ENCODE results near the gene ZMYM4. TPM values are rescaled to one million over a fixed set of nuclear protein-coding genes. Genes with fewer than 3 reads are reported as not detected.
"Not testable (repeated sequence)": the region's sequence is repeated elsewhere in the genome, so short reads cannot be mapped to it uniquely, and the experiment has no call there.

Gene ZMYM4
- total RNA-seq, 1 experiment from 2014 or later = 38.8 TPM

- H3K27ac ChIP-seq = no peak overlapping the region
- no peaks in the 10 kb centered on the region; the same call in 1 of the 2 replicates for H3K36me3 ChIP-seq
- no peaks in the 10 kb centered on the region for H3K9me3 ChIP-seq (replicated peaks)
- H3K27me3 ChIP-seq (replicated peaks) = no peaks in the 10 kb centered on the region
- no peak overlapping the region for H3K4me3 ChIP-seq
- no peaks in the 10 kb centered on the region for H3K4me1 ChIP-seq (replicated peaks)
- DNase-seq (ENCODE audit: low read depth in 1 of 2, low spot score in 2 of 2) = no peak
Observed at GRCh38 chr1:35320937-35321336, 52.4 kb downstream of the ZMYM4 start.

GRCh38 chr1:35324486-35324885 lies 56.0 kb downstream of the ZMYM4 start:
- no peak overlapping the region for H3K4me3 ChIP-seq
- DNase-seq (ENCODE audit: low read depth in 1 of 2, low spot score in 2 of 2) = no peak
- no peaks in the 10 kb centered on the region for H3K4me1 ChIP-seq (replicated peaks)
- H3K27ac ChIP-seq = no peak overlapping the region
- no peaks in the 10 kb centered on the region for H3K27me3 ChIP-seq (replicated peaks)
- H3K9me3 ChIP-seq (replicated peaks) = no peaks in the 10 kb centered on the region
- H3K36me3 ChIP-seq = peaks cover 10% of the 10 kb centered on the region; the same call in 1 of the 2 replicates

- Histone ChIP-seq H3K4me3 (no peak overlapping the region), H3K36me3 (peaks cover 10% of the 10 kb centered on the region; the same call in 1 of the 2 replicates), H3K27me3 (replicated peaks) (no peaks in the 10 kb centered on the region), H3K4me1 (replicated peaks) (no peaks in the 10 kb centered on the region), H3K27ac (no peak overlapping the region), H3K9me3 (replicated peaks) (no peaks in the 10 kb centered on the region)
- DNase-seq (ENCODE audit: low read depth in 1 of 2, low spot score in 2 of 2) = no peak
Observed at GRCh38 chr1:35326246-35326866, 57.8 kb downstream of the ZMYM4 start.

- not testable (repeated sequence) for DNase-seq (ENCODE audit: low read depth in 1 of 2, low spot score in 2 of 2)
Observed at GRCh38 chr1:35331618-35332017, 63.1 kb downstream of the ZMYM4 start.

GRCh38 chr1:35334485-35334884 lies 66.0 kb downstream of the ZMYM4 start:
- H3K36me3 ChIP-seq = peaks cover 15% of the 10 kb centered on the region
- H3K27me3 ChIP-seq (replicated peaks) = no peaks in the 10 kb centered on the region
- H3K4me3 ChIP-seq = no peak overlapping the region
- H3K4me1 ChIP-seq (replicated peaks) = no peaks in the 10 kb centered on the region
- H3K9me3 ChIP-seq (replicated peaks) = no peaks in the 10 kb centered on the region
- H3K27ac ChIP-seq = no peak overlapping the region
- DNase-seq (ENCODE audit: low read depth in 1 of 2, low spot score in 2 of 2) = no peak

More at GRCh38 chr1:35331618-35332017, 63.1 kb downstream of the ZMYM4 start:
- H3K27me3 ChIP-seq (replicated peaks); H3K4me3 ChIP-seq; H3K9me3 ChIP-seq (replicated peaks); H3K4me1 ChIP-seq (replicated peaks); H3K27ac ChIP-seq: not testable (repeated sequence)
- H3K36me3 ChIP-seq = peaks cover 13% of the 10 kb centered on the region

GRCh38 chr1:35340519-35340918 lies 72.0 kb downstream of the ZMYM4 start:
- Histone ChIP-seq H3K36me3 (peaks cover 15% of the 10 kb centered on the region), H3K27ac (no peak overlapping the region), H3K27me3 (replicated peaks) (no peaks in the 10 kb centered on the region), H3K4me3 (no peak overlapping the region), H3K4me1 (replicated peaks) (no peaks in the 10 kb centered on the region), H3K9me3 (replicated peaks) (no peaks in the 10 kb centered on the region)
- DNase-seq (ENCODE audit: low read depth in 1 of 2, low spot score in 2 of 2) = no peak

- Histone ChIP-seq H3K9me3 (replicated peaks) (no peaks in the 10 kb centered on the region), H3K4me3 (no peak overlapping the region), H3K4me1 (replicated peaks) (no peaks in the 10 kb centered on the region), H3K36me3 (no peaks in the 10 kb centered on the region), H3K27ac (no peak overlapping the region), H3K27me3 (replicated peaks) (no peaks in the 10 kb centered on the region)
- DNase-seq (ENCODE audit: low read depth in 1 of 2, low spot score in 2 of 2) = no peak
Observed at GRCh38 chr1:35345439-35345981, 77.0 kb downstream of the ZMYM4 start.

GRCh38 chr1:35350872-35351271 lies 82.4 kb downstream of the ZMYM4 start:
- H3K36me3 ChIP-seq = no peaks in the 10 kb centered on the region
- H3K27ac ChIP-seq = no peak overlapping the region
- H3K4me1 ChIP-seq (replicated peaks) = no peaks in the 10 kb centered on the region
- H3K9me3 ChIP-seq (replicated peaks) = no peaks in the 10 kb centered on the region
- no peaks in the 10 kb centered on the region for H3K27me3 ChIP-seq (replicated peaks)
- DNase-seq (ENCODE audit: low read depth in 1 of 2, low spot score in 2 of 2) = no peak
- H3K4me3 ChIP-seq = no peak overlapping the region

- H3K9me3 ChIP-seq (replicated peaks) = no peaks in the 10 kb centered on the region
- no peak for DNase-seq (ENCODE audit: low read depth in 1 of 2, low spot score in 2 of 2)
- no peak overlapping the region for H3K4me3 ChIP-seq
- no peak overlapping the region for H3K27ac ChIP-seq
- no peaks in the 10 kb centered on the region for H3K27me3 ChIP-seq (replicated peaks)
- H3K36me3 ChIP-seq = peaks cover 19% of the 10 kb centered on the region
- no peaks in the 10 kb centered on the region for H3K4me1 ChIP-seq (replicated peaks)
Observed at GRCh38 chr1:35359995-35360394, 91.5 kb downstream of the ZMYM4 start.

GRCh38 chr1:35361638-35362037 lies 93.1 kb downstream of the ZMYM4 start:
- Histone ChIP-seq H3K36me3 (peaks cover 19% of the 10 kb centered on the region), H3K27ac (no peak overlapping the region), H3K9me3 (replicated peaks) (no peaks in the 10 kb centered on the region), H3K4me3 (no peak overlapping the region), H3K4me1 (replicated peaks) (no peaks in the 10 kb centered on the region), H3K27me3 (replicated peaks) (no peaks in the 10 kb centered on the region)
- DNase-seq (ENCODE audit: low read depth in 1 of 2, low spot score in 2 of 2) = no peak

- Histone ChIP-seq H3K4me1 (replicated peaks) (no peaks in the 10 kb centered on the region), H3K4me3 (no peak overlapping the region), H3K9me3 (replicated peaks) (no peaks in the 10 kb centered on the region)
Observed at GRCh38 chr1:35364741-35365140, 96.2 kb downstream of the ZMYM4 start.

GRCh38 chr1:35367914-35368313 lies 99.4 kb downstream of the ZMYM4 start:
- no peak overlapping the region for H3K27ac ChIP-seq
- no peak overlapping the region for H3K4me3 ChIP-seq
- no peaks in the 10 kb centered on the region for H3K27me3 ChIP-seq (replicated peaks)
- peaks cover 15% of the 10 kb centered on the region for H3K36me3 ChIP-seq
- no peaks in the 10 kb centered on the region for H3K9me3 ChIP-seq (replicated peaks)
- no peaks in the 10 kb centered on the region for H3K4me1 ChIP-seq (replicated peaks)
- no peak for DNase-seq (ENCODE audit: low read depth in 1 of 2, low spot score in 2 of 2)

More at GRCh38 chr1:35364741-35365140, 96.2 kb downstream of the ZMYM4 start:
- Histone ChIP-seq H3K27me3 (replicated peaks) (no peaks in the 10 kb centered on the region), H3K36me3 (peaks cover 15% of the 10 kb centered on the region), H3K27ac (no peak overlapping the region)
- no peak for DNase-seq (ENCODE audit: low read depth in 1 of 2, low spot score in 2 of 2)

- H3K9me3 ChIP-seq (replicated peaks) = no peaks in the 10 kb centered on the region
- no peaks in the 10 kb centered on the region for H3K27me3 ChIP-seq (replicated peaks)
- no peak overlapping the region for H3K27ac ChIP-seq
- no peak overlapping the region for H3K4me3 ChIP-seq
- H3K36me3 ChIP-seq = peaks cover 8% of the 10 kb centered on the region
- no peak for DNase-seq (ENCODE audit: low read depth in 1 of 2, low spot score in 2 of 2)
- no peaks in the 10 kb centered on the region for H3K4me1 ChIP-seq (replicated peaks)
Observed at GRCh38 chr1:35369922-35370671, 101.6 kb downstream of the ZMYM4 start.

GRCh38 chr1:35371506-35371905 lies 103.0 kb downstream of the ZMYM4 start:
- Histone ChIP-seq H3K27ac (no peak overlapping the region), H3K27me3 (replicated peaks) (no peaks in the 10 kb centered on the region), H3K36me3 (peaks cover 8% of the 10 kb centered on the region), H3K4me1 (replicated peaks) (no peaks in the 10 kb centered on the region), H3K4me3 (no peak overlapping the region), H3K9me3 (replicated peaks) (no peaks in the 10 kb centered on the region)
- DNase-seq (ENCODE audit: low read depth in 1 of 2, low spot score in 2 of 2) = no peak

All from SJSA1 (cell line).